ENCODE data around the gene SCARF2. TPM values are rescaled to one million over a fixed set of nuclear protein-coding genes. Genes with fewer than 3 reads are reported as not detected.
"Not testable (repeated sequence)": the region's sequence is repeated elsewhere in the genome, so short reads cannot be mapped to it uniquely, and the experiment has no call there.

The SCARF2 gene
- total RNA-seq, 1 donor from 2014 or later: 4.8 TPM

DNA sequence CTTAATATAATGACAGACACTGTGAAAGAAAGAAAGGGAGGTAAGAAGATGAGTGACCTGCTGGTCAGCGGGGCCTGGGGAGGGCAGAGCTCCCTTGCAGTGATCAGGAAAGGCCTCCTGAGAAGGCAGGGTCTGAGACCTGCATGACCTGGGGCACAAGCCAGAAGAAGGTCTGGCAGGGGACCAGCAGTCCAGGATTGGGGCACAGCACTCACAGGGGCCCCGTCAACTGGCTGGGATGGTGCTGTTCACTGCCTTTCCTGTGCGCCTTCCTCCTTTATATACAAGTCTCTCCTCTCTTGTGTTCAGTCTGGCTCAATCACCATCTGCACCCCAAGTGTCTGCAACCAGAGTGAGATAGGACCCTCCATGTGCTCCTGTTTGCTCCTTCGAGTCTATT, 22.2 kb upstream of the SCARF2 start:
- no peak for DNase-seq (ENCODE audit: low read depth)

DNA sequence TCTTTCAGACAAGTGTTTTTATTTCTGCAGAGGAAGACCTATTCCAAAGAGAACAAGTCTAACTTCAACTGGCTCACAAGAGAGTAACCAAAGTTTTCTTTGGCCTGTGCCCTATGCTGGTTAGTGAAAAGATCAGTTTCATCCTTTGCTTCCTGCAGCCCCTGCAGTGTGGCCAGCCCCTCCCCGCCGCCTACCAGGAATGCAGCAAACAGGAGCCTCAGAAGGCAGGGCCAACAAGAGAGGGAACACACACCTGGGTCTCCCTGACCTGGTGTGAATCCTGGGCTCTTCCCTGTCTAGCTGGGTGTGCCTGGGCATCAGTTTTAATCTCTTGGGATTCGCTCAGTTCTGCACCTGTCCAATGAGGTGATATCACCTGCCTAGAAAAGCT, 21.5 kb upstream of the SCARF2 start:
- DNase-seq (ENCODE audit: low read depth): no peak

DNA sequence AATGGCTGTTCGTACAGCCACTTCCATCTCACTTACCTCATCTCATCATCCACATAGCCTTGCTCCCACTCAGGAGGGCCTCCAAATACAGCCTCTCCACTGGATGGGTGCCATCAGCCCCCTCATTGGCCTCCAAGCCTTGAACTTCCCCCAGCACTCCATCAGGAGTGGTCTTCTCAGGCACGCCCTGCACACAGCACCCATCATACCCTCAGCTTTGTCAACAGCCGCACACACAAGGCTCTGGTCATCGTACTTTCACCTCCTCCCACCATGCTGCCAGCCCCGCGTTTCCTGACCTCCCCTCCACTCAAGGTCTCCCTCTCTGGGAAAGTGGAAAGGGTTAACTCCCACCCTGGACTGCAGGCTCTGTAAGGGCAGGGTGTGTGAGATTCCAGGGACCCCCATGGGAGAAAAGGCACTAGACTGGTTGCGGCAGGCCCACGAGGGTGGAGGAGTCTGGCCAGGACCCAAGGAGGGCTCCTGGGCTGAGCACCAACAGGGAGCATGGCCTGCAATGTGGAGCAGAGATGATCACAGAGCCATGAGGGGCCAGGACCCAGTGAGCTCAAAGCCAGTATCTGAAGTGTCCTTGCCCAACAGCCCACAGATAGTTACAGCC, 21.0 kb upstream of the SCARF2 start:
- DNase-seq (ENCODE audit: low read depth): no peak

DNA sequence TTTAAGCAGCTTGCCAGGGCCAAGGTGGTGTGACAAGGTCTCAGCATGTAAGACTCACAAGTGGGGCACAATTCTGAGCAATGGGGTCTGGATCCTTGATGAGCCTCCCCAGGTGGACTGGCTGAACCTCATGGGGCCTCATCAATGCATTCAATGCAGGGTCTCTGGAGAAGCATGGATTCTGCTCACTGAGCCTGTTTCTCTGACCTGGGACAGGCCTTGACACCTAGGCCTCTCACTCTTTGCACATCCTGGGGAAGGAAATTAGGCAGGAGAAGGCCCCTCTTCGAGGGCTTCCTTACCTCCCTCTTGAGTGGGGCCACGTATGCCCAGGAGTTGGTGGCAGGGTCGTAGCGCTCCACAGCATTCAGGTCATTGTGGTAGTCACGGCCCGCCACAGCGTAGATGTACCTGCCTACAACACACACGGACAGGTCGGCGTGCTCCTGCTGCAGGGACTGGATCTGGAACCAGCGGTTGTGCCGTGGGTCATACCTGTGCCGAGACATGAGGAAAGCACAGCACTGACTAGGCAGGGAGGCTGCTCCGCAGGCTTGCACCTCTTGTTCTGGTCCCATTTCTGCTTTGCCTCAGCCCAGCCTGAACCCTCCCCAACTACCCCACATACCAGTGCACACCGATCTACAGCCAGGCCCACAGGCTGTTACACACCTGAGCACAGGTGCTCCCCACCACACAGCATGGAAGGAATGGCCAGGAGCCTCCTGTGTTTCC, 20.0 kb upstream of the SCARF2 start:
- no peak for DNase-seq (ENCODE audit: low read depth)

DNA sequence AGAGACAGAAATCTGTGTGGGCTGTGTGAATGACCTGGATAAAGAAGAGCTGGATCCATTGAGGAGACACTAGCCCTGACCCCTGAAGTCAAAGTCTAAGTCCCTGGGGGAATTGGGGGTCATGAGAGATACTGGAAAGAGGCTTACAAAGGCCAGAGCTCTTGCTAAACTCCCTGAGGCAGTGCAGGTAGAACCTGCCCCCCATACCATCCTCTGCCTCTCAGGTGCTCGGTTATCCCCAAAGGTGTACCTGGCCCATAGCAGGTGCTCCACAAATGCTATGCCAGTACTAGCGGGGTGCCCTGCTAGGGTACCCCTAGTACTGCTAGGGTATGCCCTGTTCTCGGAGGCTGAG, 19.1 kb upstream of the SCARF2 start:
- DNase-seq (ENCODE audit: low read depth): no peak

DNA sequence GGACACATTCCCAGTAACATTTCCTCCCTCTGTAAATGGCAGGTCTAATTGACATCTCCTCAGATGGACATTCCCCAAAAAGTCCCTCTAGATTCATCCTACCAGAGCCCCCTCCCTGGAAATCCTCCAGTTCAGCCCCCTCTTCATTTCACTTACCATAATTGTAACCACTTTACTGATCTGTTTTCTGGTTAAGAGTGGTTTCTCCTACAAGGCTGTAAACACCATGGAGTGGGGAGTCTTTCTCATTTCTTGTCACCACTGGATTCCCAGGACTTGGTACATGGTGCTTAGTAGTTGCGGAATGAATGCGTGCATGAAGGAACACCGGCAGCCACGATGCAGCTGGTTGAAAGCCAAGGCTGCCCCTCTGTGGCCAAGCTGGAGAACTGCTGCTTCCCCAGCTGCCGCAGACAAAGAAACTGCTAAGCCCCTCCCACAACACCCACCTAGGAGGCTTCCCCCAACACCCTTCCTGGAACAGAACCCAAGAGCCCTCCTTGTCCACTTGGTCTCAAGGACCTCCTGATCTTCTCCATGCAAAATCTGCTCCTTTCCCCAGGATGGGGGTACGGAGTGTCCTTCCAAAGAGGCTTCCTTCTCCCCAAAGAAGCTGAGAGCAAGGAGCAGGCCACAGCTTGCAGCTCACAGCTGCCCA, 18.6 kb upstream of the SCARF2 start:
- DNase-seq (ENCODE audit: low read depth): peak; percentile 69

DNA sequence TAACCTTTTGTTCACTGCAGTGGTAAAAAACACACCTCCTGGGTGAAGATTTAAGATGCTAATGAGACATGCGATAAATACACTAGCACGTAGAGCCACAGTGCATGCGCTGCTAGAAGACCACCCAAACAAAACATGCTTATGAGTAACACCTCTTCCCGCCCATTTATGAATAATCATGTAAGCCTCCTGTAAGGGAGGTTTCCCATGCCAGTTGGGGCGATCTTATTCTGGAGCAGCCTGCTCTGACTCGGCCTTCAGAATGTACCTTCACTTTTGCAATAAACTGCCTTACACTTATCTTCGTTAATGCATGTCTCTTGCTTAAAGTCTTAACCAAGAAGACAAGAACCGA, 18.1 kb upstream of the SCARF2 start:
- DNase-seq (ENCODE audit: low read depth): no peak

DNA sequence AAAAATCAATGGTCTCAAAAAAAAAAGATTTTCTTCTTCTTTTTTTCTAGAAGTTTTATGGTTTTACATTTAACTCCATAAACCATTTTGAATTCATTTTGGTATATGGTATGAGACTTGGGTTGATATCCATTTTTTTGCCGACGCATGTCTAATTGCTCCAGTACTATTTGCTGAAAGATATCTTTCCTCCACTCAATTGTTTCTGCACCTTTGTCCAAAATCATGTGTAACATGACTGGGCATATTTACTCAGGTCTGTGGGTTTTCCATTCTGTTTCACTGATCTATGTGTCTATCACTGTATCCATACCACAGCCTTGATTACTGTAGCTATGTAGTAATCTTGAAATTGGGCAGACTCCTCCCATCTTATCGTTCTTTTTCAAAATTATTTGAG, 15.6 kb upstream of the SCARF2 start:
- DNase-seq (ENCODE audit: low read depth): no peak

DNA sequence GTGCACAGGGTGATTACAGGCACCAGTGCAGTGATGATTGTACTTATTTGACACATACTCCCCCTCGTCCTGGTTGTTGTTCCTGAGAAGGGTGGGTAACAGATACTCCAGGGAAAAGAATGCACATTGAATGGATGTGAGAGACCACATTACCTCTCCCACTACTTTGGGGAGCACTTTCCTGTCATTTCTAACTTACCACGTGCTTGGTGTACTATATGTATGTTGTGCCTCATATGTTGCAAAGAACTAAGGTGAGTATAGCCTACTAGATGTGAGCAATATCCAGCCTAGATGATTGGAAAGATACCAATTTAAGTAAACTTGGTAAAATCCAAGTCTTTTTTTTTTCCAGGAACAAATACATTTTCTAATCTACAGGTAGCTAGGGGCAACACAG, 14.3 kb upstream of the SCARF2 start:
- no peak for DNase-seq (ENCODE audit: low read depth)

DNA sequence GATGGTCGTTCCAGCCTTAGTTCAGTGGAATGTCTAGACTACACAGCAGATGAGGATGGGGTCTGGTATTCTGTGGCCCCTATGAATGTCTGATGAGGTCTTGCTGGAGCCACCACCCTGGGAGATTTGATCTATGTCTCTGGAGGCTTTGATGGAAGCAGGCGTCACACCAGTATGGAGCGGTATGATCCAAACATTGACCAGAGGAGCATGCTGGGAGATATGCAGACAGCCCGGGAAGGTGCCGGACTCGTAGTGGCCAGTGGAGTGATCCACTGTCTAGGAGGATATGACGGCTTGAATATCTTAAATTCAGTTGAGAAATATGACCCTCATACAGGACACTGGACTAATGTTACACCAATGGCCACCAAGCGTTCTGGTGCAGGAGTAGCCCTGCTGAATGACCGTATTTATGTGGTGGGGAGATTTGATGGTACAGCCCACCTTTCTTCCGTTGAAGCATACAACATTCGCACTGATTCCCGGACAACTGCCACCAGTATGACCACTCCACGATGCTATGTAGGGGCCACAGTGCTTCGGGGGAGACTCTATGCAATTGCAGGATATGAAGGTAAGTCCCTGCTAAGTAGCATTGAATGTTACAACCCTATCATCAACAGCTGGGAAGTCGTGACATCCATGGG, 13.6 kb upstream of the SCARF2 start:
- not testable (repeated sequence) for DNase-seq (ENCODE audit: low read depth)

DNA sequence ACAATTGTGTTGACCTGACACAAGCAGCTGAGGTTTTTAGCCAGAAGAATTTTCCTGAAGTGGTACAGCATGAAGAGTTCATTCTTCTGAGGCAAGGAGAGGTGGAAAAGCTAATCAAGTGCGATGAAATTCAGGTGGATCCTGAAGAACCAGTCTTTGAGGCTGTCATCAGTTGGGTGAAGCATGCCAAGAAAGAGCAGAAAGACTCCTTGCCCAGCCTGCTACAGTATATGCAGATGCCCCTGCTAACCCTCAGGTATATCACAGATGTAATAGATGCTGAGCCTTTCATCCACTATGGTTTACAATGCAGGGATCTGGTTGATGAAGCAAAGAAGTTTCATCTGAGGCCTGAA, 12.9 kb upstream of the SCARF2 start:
- DNase-seq (ENCODE audit: low read depth): no peak

DNA sequence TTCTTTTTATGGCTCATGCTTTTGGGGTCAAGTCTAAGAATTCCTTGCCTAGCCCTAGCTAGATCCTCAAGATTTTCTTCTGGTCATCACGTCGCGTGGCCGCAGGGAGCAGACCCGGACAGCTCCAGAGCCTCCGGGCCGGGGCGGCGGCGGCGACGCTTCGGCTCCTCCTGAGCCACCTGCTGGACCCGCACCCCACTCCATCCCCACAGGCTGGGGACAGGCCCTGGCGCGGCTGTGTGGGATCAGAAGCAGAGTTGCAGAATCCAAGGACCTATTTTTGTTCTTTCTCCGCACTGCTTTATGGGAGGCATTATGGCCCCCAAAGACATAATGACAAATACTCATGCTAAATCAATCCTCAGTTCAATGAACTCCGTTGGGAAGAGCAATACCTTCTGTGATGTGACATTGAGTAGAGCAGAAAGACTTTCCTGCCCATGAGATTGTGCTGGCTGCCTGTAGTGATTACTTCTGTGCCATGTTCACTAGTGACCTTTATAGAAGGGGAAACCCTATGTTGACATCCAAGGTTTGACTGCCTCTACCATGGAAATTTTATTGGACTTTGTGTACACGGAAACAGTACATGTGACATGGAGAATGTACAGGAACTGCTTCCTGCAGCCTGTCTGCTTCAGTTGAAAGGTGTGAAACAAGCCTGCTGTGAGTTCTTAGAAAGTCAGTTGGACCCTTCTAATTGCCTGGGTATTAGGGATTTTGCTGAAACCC, 12.4 kb upstream of the SCARF2 start:
- no peak for DNase-seq (ENCODE audit: low read depth)

DNA sequence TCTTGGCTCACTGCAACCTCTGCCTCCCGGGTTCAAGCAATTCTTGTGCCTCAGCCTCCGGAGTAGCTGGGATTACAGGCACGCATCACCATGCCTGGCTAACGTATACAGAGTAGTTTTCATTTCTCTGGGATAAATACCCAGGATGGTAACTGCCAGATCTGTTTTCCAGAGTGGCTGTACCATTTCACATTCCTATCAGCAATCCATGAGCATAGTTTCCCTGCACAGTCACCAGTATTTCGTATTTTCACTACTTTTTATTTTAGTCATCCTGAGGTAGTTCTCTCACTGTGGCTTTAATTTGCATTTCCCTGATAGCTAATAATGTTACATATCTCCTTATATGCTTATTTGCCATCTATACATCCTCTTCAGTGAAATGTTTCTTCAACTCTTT, 11.0 kb upstream of the SCARF2 start:
- no peak for DNase-seq (ENCODE audit: low read depth)

DNA sequence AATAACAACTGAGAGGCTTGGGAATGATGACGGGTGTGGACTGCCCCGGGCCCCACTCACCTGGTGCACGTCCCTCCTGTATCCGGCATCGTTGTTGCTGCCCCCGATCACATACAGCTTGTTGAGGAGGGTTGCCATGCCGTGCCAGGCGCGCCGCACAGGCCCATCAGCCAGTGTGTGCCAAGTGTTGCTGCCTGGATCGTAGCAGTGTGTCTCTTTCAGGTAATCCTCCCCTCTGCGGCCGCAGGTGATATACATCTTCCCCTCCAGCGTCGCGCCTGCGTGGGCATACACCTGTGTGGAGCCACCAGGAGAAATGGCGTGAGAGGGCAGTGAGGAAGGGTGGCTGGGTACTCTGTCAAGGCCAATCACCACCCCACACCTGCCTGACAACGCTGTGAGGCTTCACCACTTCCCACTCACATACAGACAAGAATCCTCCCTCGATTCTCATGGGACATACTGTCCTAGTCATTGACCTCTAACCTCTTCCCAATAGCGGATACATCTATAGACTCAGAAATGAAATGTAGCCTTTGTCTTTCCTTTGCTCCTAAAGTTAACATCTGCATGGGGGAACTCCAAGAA, 8.9 kb upstream of the SCARF2 start:
- DNase-seq (ENCODE audit: low read depth): no peak

DNA sequence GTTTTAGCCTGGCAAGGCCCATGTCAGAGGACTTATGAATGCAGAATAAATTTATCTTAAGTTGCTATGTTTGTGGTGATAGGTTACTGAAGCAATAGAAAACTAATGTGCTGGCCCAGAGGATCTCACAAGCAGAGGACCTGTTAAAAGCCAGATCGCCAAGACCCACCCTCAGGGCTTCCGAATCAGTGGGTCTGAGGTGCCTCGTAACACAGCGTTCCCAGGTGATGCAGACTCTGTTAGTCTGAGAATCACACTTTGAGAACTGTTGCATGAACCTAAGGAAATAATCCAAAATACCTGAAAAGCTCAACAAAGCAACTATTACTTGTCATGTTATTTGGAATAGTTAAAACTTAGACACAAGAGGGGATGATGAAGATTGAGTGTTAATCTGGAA, 6.7 kb upstream of the SCARF2 start:
- DNase-seq (ENCODE audit: low read depth): no peak

DNA sequence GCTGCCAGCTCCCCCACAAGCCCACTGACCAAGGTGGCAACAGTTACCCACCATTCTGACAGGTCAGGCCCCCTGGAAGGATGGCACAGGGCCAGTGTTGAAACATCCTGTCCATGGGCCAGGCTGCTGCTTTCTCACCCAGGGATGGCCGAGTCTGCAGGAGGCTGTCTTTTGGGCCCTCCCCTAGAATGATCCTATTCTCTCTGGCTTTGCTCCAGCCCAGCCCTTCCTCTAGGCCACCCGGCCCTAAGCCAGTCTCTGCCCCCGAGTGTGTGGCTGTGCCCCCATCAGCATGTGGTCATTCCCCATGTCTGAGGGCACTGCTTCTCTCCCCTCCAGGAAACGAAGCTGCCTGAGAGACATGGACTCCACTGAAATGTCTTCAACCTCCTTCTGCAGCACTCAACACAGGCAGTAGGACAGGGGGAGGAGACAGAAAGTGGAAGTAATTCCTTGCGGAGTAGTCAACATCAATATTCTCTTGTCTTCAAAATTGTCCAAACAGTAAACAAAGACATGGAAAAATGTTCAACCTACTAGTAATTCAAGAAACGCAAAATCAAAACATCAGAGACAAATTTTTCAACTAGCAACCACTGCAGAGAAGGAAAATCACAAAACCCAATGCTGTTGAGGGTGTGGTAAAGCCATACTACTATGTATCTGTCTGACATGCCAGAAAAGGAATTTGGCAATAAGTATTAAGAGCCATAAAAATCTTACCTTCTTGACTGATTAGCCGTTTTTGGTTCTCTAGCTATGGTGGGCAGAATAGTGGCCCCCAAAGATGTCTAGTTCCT, 5.1 kb upstream of the SCARF2 start:
- DNase-seq (ENCODE audit: low read depth): no peak

DNA sequence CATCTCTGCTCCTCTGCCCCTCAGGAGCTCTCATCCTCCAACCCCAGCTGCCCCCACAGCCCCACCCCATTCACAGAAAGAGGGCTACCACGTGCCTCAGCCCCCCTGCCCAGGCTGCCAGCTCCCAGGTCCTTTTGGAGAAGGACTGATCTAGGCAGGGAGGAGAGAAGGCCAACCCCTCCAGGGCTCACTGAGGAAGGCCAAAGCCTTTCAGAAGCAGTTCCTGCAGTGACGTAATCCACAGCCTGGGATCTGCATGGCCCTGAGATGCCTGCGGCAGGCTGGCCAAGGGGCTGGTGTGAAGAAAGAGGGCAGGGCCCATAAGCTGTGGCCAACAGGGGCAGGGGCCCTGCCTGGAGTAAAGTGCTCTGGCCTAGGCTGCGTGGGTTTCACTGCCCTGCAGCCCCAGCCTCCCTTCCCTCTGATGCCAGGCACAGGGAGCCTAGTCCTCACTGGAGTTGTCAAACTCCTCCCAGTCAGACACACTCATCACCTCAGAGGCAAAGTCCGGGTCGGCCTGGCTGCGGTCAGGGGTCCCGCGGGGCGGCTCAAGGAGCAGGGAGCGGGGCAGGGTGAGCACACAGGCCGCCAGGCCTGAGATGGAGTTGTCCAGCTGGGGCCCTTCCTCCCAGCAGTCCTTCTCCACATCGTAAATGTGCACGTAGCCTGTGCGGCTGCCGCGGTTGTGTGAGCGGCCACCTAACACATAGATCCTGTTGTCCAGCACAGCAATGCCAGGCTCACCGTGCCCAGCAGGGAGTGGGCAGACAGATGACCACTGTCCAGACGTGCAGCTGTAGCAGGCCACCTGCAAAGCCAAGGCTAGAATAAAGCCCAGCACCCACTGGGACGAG, 4.2 kb upstream of the SCARF2 start:
- DNase-seq (ENCODE audit: low read depth): no peak

DNA sequence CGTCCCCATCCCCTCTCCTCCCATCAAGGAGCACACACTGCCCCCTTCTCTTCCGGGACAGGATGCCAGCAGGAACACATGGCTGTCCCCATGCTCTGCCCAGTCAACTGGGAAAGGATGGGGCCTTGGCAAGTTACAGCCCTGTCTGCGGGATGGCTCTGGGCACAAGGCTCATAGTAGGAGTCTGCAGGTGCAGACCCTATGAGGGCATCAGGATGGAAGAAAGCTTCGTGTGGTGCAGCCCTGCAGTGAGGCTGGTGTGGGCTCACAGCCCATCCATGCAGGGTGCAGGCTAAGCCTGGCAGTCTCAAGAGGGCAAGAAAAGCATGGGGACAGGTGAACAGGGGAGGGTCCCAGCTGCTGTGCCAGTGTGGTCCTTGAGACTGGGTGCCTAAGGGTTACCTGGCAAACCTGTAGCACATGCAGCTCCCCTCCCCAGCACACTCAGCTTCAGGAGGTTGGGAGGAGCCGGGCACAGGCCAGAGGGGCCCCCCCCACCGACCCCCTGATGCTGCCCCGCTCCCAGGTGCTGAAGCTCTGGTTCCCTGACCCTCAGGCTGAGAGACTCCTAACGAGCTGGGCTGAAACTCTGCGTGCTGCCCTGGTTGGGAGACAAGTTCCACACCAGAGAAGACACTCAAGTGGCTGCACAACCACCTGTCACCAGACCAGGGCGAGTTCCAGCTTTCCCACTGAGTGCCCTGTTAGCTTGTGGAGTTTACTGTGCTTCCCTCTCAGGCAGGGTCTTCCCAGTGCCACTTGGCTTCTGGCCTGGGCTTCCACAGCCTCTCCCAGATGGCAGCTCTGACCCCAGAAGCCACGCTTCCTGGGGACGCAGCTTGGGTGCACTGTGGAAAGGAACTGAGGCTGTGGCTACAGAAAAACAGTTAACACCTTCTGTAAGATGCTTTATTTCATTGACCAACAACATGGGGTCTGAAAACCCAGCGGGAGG, 3.3 kb upstream of the SCARF2 start:
- DNase-seq (ENCODE audit: low read depth): peak; percentile 58

All from myocyte (in vitro differentiated cells).